ENCODE measurements around the gene TSLP. TPM values are rescaled to one million over a fixed set of nuclear protein-coding genes. Genes with fewer than 3 reads are reported as not detected.

Gene TSLP
- total RNA-seq, 1 experiment from 2014 or later, result not detected

GRCh38 chr5:111079846-111080245 is 8.3 kb downstream of the TSLP start:
- DNase-seq (ENCODE audit: low read depth, low spot score), result no peak
- in situ Hi-C loops (cut with HindIII; ENCODE audit: low pct_unique_long_range_greater_than_20kb, low sequenced_read_pairs), result no loop called here

DNA sequence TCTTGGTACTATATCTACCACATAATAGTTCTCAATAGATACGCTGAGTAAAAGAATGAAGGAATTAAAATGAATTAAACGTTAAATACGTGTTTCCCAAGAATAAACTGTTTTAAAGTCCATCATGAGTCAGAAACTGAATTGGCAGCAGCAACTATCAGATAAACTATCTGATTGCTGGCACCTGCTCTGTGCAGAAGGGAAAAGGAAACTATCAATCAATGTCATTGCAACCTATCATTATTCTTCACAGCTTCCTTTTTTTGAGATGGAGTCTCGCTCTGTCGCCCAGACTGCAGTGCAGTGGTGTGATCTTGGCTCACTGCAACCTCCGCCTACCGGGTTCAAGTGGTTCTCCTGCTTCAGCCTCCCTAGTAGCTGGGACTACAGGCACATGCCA is 11.8 kb downstream of the TSLP start:
- in situ Hi-C loops (cut with HindIII; ENCODE audit: low pct_unique_long_range_greater_than_20kb, low sequenced_read_pairs), result no loop called here
- DNase-seq (ENCODE audit: low read depth, low spot score), result no peak

DNA sequence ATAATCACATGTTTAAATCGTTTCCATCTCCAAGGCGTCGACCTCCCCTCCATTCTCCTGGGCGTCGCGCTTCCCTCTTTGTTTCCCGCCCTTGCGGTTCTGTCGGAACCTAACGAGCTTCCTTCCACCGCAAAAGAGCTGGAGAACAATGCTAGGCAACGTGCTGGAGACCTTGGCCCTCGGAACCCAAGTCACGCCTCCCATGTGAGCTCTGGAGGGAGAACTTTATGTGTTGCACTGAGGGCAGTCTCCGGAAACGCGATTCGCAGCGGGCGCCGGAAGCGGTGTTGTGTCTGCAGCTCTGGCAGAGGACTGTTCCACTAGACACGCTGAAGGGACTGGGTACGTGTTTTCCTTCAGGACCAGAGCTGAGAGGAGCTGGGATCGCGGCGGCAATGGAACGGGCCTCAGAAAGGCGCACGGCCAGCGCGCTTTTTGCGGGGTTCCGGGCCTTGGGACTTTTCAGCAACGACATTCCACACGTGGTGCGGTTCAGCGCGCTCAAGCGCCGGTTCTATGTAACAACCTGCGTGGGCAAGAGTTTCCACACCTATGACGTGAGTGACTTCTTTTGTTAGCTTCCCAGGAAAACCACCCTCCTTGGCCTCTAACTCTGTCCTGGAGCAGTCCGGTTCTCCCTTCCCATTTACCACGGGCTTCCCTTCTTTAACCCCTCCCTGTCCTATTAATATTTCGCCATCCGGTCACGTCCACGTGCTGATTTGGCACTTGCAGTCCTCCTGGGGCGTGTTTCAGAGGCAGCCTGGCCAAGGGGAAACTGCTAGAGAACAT is 20.7 kb downstream of the TSLP start, which contains the start of gene WDR36:
WDR36 (plus strand) TSS at position 287 of the 792 bp plus-strand sequence; CDS start at position 396, 109 bp downstream.
- DNase-seq (ENCODE audit: low read depth, low spot score), result peak; percentile 94
- in situ Hi-C loops (cut with HindIII; ENCODE audit: low pct_unique_long_range_greater_than_20kb, low sequenced_read_pairs), result no loop called here

- in situ Hi-C loops (cut with HindIII; ENCODE audit: low pct_unique_long_range_greater_than_20kb, low sequenced_read_pairs), result no loop called here
These were observed 24.5 kb downstream of the TSLP start for GRCh38 chr5:111095982-111096381.

GRCh38 chr5:111099058-111099778 is 27.7 kb downstream of the TSLP start:
- in situ Hi-C loops (cut with HindIII; ENCODE audit: low pct_unique_long_range_greater_than_20kb, low sequenced_read_pairs), result no loop called here
- DNase-seq (ENCODE audit: low read depth, low spot score), result no peak

More at GRCh38 chr5:111095982-111096381, 24.5 kb downstream of the TSLP start:
- peak; percentile 5 for DNase-seq (ENCODE audit: low read depth, low spot score)

DNA sequence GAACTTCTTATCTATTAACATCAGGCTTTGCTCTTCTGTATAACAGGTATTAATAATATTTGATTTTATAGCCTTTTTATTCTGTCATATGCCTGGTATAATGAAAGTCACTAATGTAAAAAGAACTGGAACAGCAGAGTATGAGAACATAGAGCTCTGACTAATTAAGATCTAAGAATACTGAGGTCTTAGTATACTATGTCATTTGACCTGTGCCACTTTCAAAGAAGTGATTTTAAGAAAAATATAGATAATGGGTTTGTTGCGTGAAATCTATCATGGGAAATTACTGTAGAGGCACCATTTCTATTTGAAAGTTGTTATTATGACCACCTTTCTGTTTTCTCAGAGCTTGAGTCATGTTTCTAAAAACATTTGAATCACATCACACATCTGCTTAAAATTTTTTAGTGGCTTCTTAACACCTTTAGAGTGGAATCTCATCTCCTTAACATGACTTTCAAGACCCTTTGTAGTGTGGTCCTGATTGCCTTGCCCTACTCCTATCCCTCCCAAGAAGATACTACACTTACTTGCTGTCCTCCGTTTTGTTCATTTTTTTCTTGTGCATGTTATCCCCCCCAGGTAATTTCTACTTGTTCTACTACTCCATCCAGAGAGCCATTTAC is 34.9 kb downstream of the TSLP start:
- DNase-seq (ENCODE audit: low read depth, low spot score), result no peak
- in situ Hi-C loops (cut with HindIII; ENCODE audit: low pct_unique_long_range_greater_than_20kb, low sequenced_read_pairs), result no loop called here

DNA sequence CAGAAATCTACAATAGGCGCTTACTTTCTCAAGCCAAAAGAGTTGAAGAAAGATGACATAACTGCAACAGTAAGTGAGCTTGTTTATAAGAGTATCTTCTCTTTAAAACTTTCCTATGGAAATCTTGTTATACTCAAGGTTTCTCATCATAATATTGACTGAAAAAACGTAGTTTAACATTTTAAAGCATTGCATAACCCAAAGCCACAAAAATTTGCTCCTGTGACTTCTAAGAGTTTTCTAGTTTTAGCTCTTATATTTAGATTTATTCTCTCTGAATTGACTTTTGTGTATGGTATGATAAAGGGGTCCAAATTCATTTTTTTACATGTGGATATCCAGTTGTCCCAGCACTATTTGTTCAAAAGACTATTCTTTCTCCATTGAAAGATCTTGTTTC is 35.9 kb downstream of the TSLP start:
- in situ Hi-C loops (cut with HindIII; ENCODE audit: low pct_unique_long_range_greater_than_20kb, low sequenced_read_pairs), result no loop called here
- DNase-seq (ENCODE audit: low read depth, low spot score), result no peak

- in situ Hi-C loops (cut with HindIII; ENCODE audit: low pct_unique_long_range_greater_than_20kb, low sequenced_read_pairs), result no loop called here
These were observed 40.4 kb downstream of the TSLP start for GRCh38 chr5:111111956-111112355.

GRCh38 chr5:111113678-111114077 is 42.2 kb downstream of the TSLP start:
- no peak for DNase-seq (ENCODE audit: low read depth, low spot score)
- in situ Hi-C loops (cut with HindIII; ENCODE audit: low pct_unique_long_range_greater_than_20kb, low sequenced_read_pairs), result no loop called here

More at GRCh38 chr5:111111956-111112355, 40.4 kb downstream of the TSLP start:
- DNase-seq (ENCODE audit: low read depth, low spot score), result no peak

DNA sequence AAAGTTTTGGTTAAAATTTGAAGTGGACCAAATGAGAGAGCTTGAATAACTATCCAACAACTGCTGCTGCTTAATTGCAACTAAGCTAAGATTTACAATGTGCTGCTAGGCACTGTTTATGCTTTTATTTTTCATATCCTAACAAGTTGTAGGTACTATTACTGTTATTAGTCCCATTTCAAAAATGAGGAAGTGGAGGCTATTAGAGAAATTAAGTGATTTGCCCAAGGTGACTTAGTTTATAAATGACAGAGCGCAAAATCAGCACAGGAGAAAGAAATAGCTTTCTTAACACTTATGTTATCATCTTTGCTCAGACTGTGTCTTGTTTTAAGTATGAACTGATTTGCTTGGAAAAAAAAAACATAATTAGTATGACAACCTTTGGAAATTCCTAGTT is 43.7 kb downstream of the TSLP start:
- no peak for DNase-seq (ENCODE audit: low read depth, low spot score)
- in situ Hi-C loops (cut with HindIII; ENCODE audit: low pct_unique_long_range_greater_than_20kb, low sequenced_read_pairs), result no loop called here

DNA sequence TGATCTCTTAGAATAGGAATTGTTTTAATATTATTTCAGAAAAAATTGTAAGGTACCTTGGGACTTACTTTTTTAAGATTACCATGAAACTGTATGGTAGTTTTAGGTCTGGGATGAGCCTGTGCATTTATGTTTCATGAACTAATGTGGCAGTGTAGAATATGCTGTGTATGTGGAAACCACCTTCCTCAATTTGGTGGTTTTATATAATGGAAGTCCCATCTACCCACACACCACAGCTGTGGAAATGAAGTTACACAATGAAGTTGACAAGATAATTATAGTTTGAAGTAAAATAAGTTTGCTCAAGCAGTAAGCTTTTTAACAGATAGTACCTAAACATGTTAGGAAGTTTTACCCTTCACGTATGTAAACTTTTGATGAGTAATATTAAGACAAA is 45.0 kb downstream of the TSLP start:
- no peak for DNase-seq (ENCODE audit: low read depth, low spot score)
- in situ Hi-C loops (cut with HindIII; ENCODE audit: low pct_unique_long_range_greater_than_20kb, low sequenced_read_pairs), result no loop called here

DNA sequence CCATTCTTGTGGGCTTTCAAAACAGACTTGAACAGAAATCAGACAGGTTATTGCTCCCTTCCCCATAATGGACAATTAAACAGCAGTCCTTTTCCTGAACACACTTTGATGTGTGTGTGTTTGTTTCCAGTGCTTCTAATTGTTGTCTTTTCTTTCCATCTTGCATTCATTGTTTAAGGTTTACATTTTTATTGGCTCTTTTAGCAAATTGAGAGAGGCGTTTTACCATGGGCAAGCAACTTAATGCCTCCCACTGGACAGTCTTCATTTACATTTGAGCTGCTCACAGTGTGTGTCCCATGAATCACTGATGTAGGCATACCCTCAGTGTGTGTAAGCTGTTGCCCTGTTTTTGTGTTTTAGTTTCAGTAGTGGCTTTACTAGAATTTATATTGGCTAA is 45.6 kb downstream of the TSLP start:
- in situ Hi-C loops (cut with HindIII; ENCODE audit: low pct_unique_long_range_greater_than_20kb, low sequenced_read_pairs), result no loop called here
- no peak for DNase-seq (ENCODE audit: low read depth, low spot score)

DNA sequence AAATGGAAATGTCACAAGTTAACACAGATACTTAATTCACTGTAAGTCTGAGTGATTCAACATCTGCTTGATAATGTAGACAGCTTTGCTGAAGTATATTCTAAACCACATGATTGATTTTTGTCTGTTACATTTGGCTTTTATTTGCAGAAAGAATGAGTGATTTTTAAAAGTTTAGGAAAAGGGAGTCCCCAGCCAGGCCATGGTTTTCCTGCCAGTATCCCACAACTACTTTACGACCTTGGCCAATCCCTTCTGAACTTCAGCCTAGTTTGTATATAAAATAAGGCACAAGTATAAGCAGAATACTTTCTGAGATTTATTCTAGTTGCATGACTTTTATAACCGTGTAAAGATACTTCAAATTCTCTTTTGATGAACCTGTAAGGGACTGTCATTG is 47.7 kb downstream of the TSLP start:
- DNase-seq (ENCODE audit: low read depth, low spot score), result no peak
- in situ Hi-C loops (cut with HindIII; ENCODE audit: low pct_unique_long_range_greater_than_20kb, low sequenced_read_pairs), result no loop called here

DNA sequence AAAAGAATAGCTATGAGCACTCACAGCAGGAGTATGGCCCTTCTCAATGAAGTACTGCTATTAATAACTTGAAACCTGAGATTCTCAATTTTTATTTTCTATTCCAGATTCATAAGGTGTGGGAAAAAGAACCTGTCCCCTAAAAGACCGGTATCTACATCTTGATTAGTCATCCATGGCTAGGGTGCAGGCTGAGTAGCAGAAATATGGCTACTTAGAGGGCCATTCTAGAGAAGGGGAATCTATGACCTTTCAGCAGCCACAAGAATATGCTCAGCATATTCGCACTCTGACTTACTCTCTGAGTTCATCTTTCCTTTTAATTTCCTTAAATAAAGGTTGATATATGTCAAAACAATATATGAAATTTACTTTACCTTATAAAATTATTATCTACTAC is 48.3 kb downstream of the TSLP start:
- DNase-seq (ENCODE audit: low read depth, low spot score), result no peak
- in situ Hi-C loops (cut with HindIII; ENCODE audit: low pct_unique_long_range_greater_than_20kb, low sequenced_read_pairs), result no loop called here

DNA sequence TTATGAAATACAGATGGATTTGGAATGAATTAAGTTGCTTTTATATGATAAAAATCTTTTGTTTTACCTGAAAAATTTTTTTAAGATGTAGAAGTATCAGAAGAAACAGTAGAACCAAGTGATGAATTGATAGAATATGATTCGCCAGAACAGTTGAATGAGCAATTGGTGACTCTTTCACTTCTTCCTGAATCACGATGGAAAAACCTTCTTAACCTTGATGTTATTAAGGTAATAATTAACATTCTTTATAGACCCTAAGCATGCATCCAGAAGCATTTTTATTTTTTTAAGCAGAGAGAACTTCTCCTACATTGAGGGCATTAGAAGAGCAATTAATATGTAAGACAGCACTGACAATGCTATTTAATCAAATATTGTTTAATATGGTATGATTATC is 49.4 kb downstream of the TSLP start:
- no peak for DNase-seq (ENCODE audit: low read depth, low spot score)
- in situ Hi-C loops (cut with HindIII; ENCODE audit: low pct_unique_long_range_greater_than_20kb, low sequenced_read_pairs), result no loop called here

DNA sequence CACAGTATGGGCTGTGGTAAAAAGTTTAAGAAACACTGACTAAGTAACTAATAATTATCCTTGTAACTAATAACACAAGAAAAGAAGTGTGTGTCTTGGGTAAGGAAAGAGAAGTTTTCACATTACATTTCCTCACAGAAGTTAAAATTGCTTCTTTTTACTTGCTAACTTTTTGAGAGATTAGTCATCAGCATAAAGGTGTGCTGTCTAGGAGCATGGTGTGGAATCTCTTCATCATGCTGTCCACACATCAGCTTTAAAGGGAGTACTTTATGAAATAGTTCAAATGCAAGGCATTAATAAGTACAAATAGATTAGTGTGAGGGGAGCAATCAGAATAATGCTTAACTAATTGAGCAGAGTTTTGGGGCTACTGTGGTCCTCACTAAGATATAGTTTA is 50.4 kb downstream of the TSLP start:
- in situ Hi-C loops (cut with HindIII; ENCODE audit: low pct_unique_long_range_greater_than_20kb, low sequenced_read_pairs), result no loop called here
- no peak for DNase-seq (ENCODE audit: low read depth, low spot score)

GRCh38 chr5:111122398-111122797 is 50.9 kb downstream of the TSLP start:
- no peak for DNase-seq (ENCODE audit: low read depth, low spot score)
- in situ Hi-C loops (cut with HindIII; ENCODE audit: low pct_unique_long_range_greater_than_20kb, low sequenced_read_pairs), result no loop called here

DNA sequence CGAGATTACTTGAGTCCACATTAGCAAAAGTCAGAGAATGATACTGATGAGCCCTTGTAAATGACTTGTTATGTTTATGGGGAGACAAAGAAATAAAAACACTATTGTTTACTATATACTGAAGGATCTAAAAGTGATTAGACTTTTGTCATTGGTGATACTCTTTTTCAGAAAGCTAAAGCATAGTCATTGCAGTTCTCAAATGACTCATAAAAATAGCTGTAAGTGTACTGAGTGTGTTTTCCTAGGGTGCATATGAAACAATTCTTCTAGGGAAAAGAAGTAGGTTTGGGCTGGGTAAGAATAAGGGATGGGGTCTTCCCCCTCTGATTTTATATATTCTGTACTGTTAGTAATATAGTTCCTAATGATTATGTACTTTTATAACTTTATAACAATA is 53.3 kb downstream of the TSLP start:
- DNase-seq (ENCODE audit: low read depth, low spot score), result no peak
- in situ Hi-C loops (cut with HindIII; ENCODE audit: low pct_unique_long_range_greater_than_20kb, low sequenced_read_pairs), result no loop called here
